Measurements from ENCODE around the gene C2CD2. TPM values are rescaled to one million over a fixed set of nuclear protein-coding genes. Genes with fewer than 3 reads are reported as not detected.
"Not testable (repeated sequence)": the region's sequence is repeated elsewhere in the genome, so short reads cannot be mapped to it uniquely, and the experiment has no call there.

Gene C2CD2
- total RNA-seq, 6 experiments from 2014 or later, result 14.4 to 19.9 (median 17.2) TPM

- Mint-ChIP-seq H3K36me3 (ENCODE audit: low read depth) (peaks cover 5% of the 10 kb centered on the region; the same call in 1 of the 2 replicates), H3K27ac (peak overlapping the region; percentile 43; the same call in 1 of the 2 replicates), H3K4me3 (peak overlapping the region; percentile 83), H3K4me1 (ENCODE audit: low read depth) (peaks cover 66% of the 10 kb centered on the region), H3K9me3 (no peaks in the 10 kb centered on the region), H3K27me3 (ENCODE audit: insufficient read depth) (no peaks in the 10 kb centered on the region; the same call in 1 of the 2 replicates)
- no peak for DNase-seq
- no peak for TF ChIP-seq CTCF (IDR thresholded peaks at IDR 0.05)
These were observed 1.8 kb downstream of the C2CD2 start for GRCh38 chr21:41951876-41952567.

- no peak for TF ChIP-seq CTCF (IDR thresholded peaks at IDR 0.05)
- H3K4me3 Mint-ChIP-seq, result no peak overlapping the region
- DNase-seq, result no peak
- H3K27ac Mint-ChIP-seq, result no peak overlapping the region
- H3K9me3 Mint-ChIP-seq, result no peaks in the 10 kb centered on the region
- peaks cover 5% of the 10 kb centered on the region; the same call in 1 of the 2 replicates for H3K36me3 Mint-ChIP-seq (ENCODE audit: low read depth)
- H3K27me3 Mint-ChIP-seq (ENCODE audit: insufficient read depth), result no peaks in the 10 kb centered on the region; the same call in 1 of the 2 replicates
- H3K4me1 Mint-ChIP-seq (ENCODE audit: low read depth), result peaks cover 55% of the 10 kb centered on the region
These were observed 2.9 kb downstream of the C2CD2 start for GRCh38 chr21:41950941-41951351.

GRCh38 chr21:41949631-41950030, 4.2 kb downstream of the C2CD2 start:
- H3K4me1 Mint-ChIP-seq (ENCODE audit: low read depth), result peaks cover 44% of the 10 kb centered on the region
- H3K9me3 Mint-ChIP-seq; DNase-seq; H3K27me3 Mint-ChIP-seq (ENCODE audit: insufficient read depth); H3K36me3 Mint-ChIP-seq (ENCODE audit: low read depth); H3K4me3 Mint-ChIP-seq; H3K27ac Mint-ChIP-seq: not testable (repeated sequence)

- peaks cover 11% of the 10 kb centered on the region; the same call in 1 of the 2 replicates for H3K36me3 Mint-ChIP-seq (ENCODE audit: low read depth)
- no peak overlapping the region for H3K4me3 Mint-ChIP-seq
- no peaks in the 10 kb centered on the region for H3K9me3 Mint-ChIP-seq
- no peak overlapping the region for H3K27ac Mint-ChIP-seq
- H3K27me3 Mint-ChIP-seq (ENCODE audit: insufficient read depth), result no peaks in the 10 kb centered on the region; the same call in 1 of the 2 replicates
- peaks cover 38% of the 10 kb centered on the region for H3K4me1 Mint-ChIP-seq (ENCODE audit: low read depth)
- TF ChIP-seq CTCF (IDR thresholded peaks at IDR 0.05), result no peak
- no peak for DNase-seq
These were observed 4.9 kb downstream of the C2CD2 start for GRCh38 chr21:41948901-41949300.

GRCh38 chr21:41948078-41948895, 5.5 kb downstream of the C2CD2 start:
- no peaks in the 10 kb centered on the region; the same call in 1 of the 2 replicates for H3K27me3 Mint-ChIP-seq (ENCODE audit: insufficient read depth)
- H3K4me1 Mint-ChIP-seq (ENCODE audit: low read depth), result peaks cover 38% of the 10 kb centered on the region
- H3K4me3 Mint-ChIP-seq, result peak overlapping the region; percentile 61
- H3K27ac Mint-ChIP-seq, result peak overlapping the region; percentile 83
- peak; percentile 27 for DNase-seq
- no peaks in the 10 kb centered on the region for H3K9me3 Mint-ChIP-seq
- no peak for TF ChIP-seq CTCF (IDR thresholded peaks at IDR 0.05)
- H3K36me3 Mint-ChIP-seq (ENCODE audit: low read depth), result peaks cover 11% of the 10 kb centered on the region; the same call in 1 of the 2 replicates

- H3K27me3 Mint-ChIP-seq (ENCODE audit: insufficient read depth), result no peaks in the 10 kb centered on the region; the same call in 1 of the 2 replicates
- peaks cover 11% of the 10 kb centered on the region; the same call in 1 of the 2 replicates for H3K36me3 Mint-ChIP-seq (ENCODE audit: low read depth)
- H3K4me1 Mint-ChIP-seq (ENCODE audit: low read depth), result peaks cover 20% of the 10 kb centered on the region
- no peaks in the 10 kb centered on the region for H3K9me3 Mint-ChIP-seq
- no peak for DNase-seq
- H3K27ac Mint-ChIP-seq, result no peak overlapping the region
- no peak for TF ChIP-seq CTCF (IDR thresholded peaks at IDR 0.05)
- H3K4me3 Mint-ChIP-seq, result no peak overlapping the region
These were observed 7.8 kb downstream of the C2CD2 start for GRCh38 chr21:41945982-41946381.

Data from HFFc6 (cell line).